Endothelial cell of hepatic sinusoid (primary cell): ENCODE results near the gene CEP89.
"Not testable (repeated sequence)": the region's sequence is repeated elsewhere in the genome, so short reads cannot be mapped to it uniquely, and the experiment has no call there.

Experiments used
- in situ Hi-C: cut with HindIII; loops from 2 replicates; pipeline ENCODE4 v1.10.0; 2017; ENCODE audit warnings: low sequenced_read_pairs

CEP89 gene

GRCh38 chr19:32971715-32972540, at the start of gene CEP89, which contains the start of gene FAAP24:
CEP89 (minus strand) TSS chr19:32971958; CDS start chr19:32971874, 84 bp downstream.
FAAP24 (plus strand) TSS chr19:32972242; CDS start chr19:32973197, 955 bp downstream.
- in situ Hi-C loops = no loop called here

GRCh38 chr19:33010891-33011290, 39.1 kb upstream of the CEP89 start:
- in situ Hi-C loops = not testable (repeated sequence)

- in situ Hi-C loops = no loop called here
Measured at GRCh38 chr19:33008738-33009137, 37.0 kb upstream of the CEP89 start.

GRCh38 chr19:33005440-33005839, 33.7 kb upstream of the CEP89 start:
- in situ Hi-C loops = no loop called here

GRCh38 chr19:33003424-33004024, 31.8 kb upstream of the CEP89 start:
- in situ Hi-C loops = not testable (repeated sequence)

- in situ Hi-C loops = not testable (repeated sequence)
Measured at GRCh38 chr19:33002126-33002865, 30.5 kb upstream of the CEP89 start.

GRCh38 chr19:33000910-33001309, 29.2 kb upstream of the CEP89 start:
- in situ Hi-C loops = no loop called here

- in situ Hi-C loops = no loop called here
Measured at GRCh38 chr19:33000510-33000909, 28.8 kb upstream of the CEP89 start.

- in situ Hi-C loops = no loop called here
Measured at GRCh38 chr19:32998722-32999121, 27.0 kb upstream of the CEP89 start.

- in situ Hi-C loops = no loop called here
Measured at GRCh38 chr19:32997716-32998355, 26.1 kb upstream of the CEP89 start.

GRCh38 chr19:32997061-32997464, 25.3 kb upstream of the CEP89 start:
- in situ Hi-C loops = not testable (repeated sequence)

- in situ Hi-C loops = not testable (repeated sequence)
Measured at GRCh38 chr19:32995966-32996365, 24.2 kb upstream of the CEP89 start.

GRCh38 chr19:32988724-32989123, 17.0 kb upstream of the CEP89 start:
- in situ Hi-C loops = loop anchor here (10.0 kb wide), 1 partner anchor 126 kb away; no protein-coding TSS in a partner anchor

- in situ Hi-C loops = loop anchor here (10.0 kb wide), 1 partner anchor 127 kb away; no protein-coding TSS in a partner anchor
Measured at GRCh38 chr19:32988254-32988653, 16.5 kb upstream of the CEP89 start.

- in situ Hi-C loops = loop anchor here (10.0 kb wide), 1 partner anchor 132 kb away; no protein-coding TSS in a partner anchor
Measured at GRCh38 chr19:32982488-32982887, 10.7 kb upstream of the CEP89 start.

GRCh38 chr19:32979807-32980206, 8.0 kb upstream of the CEP89 start:
- in situ Hi-C loops = loop anchor here (10.0 kb wide), 1 partner anchor 135 kb away; no protein-coding TSS in a partner anchor

- in situ Hi-C loops = not testable (repeated sequence)
Measured at GRCh38 chr19:32977813-32978212, 6.1 kb upstream of the CEP89 start.

GRCh38 chr19:32977280-32977679, 5.5 kb upstream of the CEP89 start:
- in situ Hi-C loops = no loop called here

- in situ Hi-C loops = no loop called here
Measured at GRCh38 chr19:32976223-32976805, 4.6 kb upstream of the CEP89 start.

- in situ Hi-C loops = no loop called here
Measured at GRCh38 chr19:32971012-32971595, 654 bp downstream of the CEP89 start.
